Measurements from ENCODE around the gene APEH. TPM values are rescaled to one million over a fixed set of nuclear protein-coding genes. Genes with fewer than 3 reads are reported as not detected.

Gene APEH
- total RNA-seq, 1 experiment from 2014 or later = 273 TPM

- TF ChIP-seq GRHL2 (CRISPR knock-in tag; IDR thresholded peaks at IDR 0.05; ENCODE audit: insufficient replicate concordance, severe bottlenecking) = no peak
- TF ChIP-seq GABPB1 (CRISPR knock-in tag; IDR thresholded peaks at IDR 0.05) = peak; percentile 62; the same call in 1 of the 2 replicates
- no peak for TF ChIP-seq RELA (CRISPR knock-in tag; IDR thresholded peaks at IDR 0.05; ENCODE audit: borderline replicate concordance)
- no peak for TF ChIP-seq AR (CRISPR knock-in tag; IDR thresholded peaks at IDR 0.05)
- TF ChIP-seq ZNF263 (CRISPR knock-in tag; IDR thresholded peaks at IDR 0.05; ENCODE audit: low read depth) = no peak
- no peak for TF ChIP-seq ATF2 (CRISPR knock-in tag; IDR thresholded peaks at IDR 0.05; ENCODE audit: borderline replicate concordance, low read depth)
- TF ChIP-seq NR1H2 (CRISPR knock-in tag; IDR thresholded peaks at IDR 0.05) = no peak
- no peak for TF ChIP-seq FOXP1 (CRISPR knock-in tag; IDR thresholded peaks at IDR 0.05; ENCODE audit: borderline replicate concordance)
- no peak for TF ChIP-seq MXD4 (CRISPR knock-in tag; IDR thresholded peaks at IDR 0.05; ENCODE audit: borderline replicate concordance)
- TF ChIP-seq MAX (CRISPR knock-in tag; IDR thresholded peaks at IDR 0.05) = peak; percentile 68
- peak; percentile 89 for TF ChIP-seq SP1 (CRISPR knock-in tag; conservative IDR thresholded peaks at IDR 0.05)
- no peak for TF ChIP-seq IRF2 (CRISPR knock-in tag; IDR thresholded peaks at IDR 0.05; ENCODE audit: borderline replicate concordance, low read depth)
- no peak for TF ChIP-seq JAZF1 (CRISPR knock-in tag; IDR thresholded peaks at IDR 0.05)
- 0 out of 2 replicates have a peak, but pooled peaks have one; percentile 52 for TF ChIP-seq ZBTB43 (CRISPR knock-in tag; IDR thresholded peaks at IDR 0.05)
- TF ChIP-seq ELF4 (CRISPR knock-in tag; IDR thresholded peaks at IDR 0.05; ENCODE audit: low read depth) = no peak
- TF ChIP-seq GTF2I (CRISPR knock-in tag; conservative IDR thresholded peaks at IDR 0.05) = no peak
- TF ChIP-seq ZNF423 (CRISPR knock-in tag; IDR thresholded peaks at IDR 0.05) = no peak
- peak; percentile 77 for TF ChIP-seq TP53 (CRISPR knock-in tag; IDR thresholded peaks at IDR 0.05)
- no peak for TF ChIP-seq ZMAT4 (CRISPR knock-in tag; IDR thresholded peaks at IDR 0.05)
- no peak for TF ChIP-seq PRDM15 (CRISPR knock-in tag; IDR thresholded peaks at IDR 0.05)
- no peak for TF ChIP-seq TEAD4 (CRISPR knock-in tag; IDR thresholded peaks at IDR 0.05)
- no peak for TF ChIP-seq SMAD4 (CRISPR knock-in tag; IDR thresholded peaks at IDR 0.05)
- no peak for TF ChIP-seq ZNF671 (CRISPR knock-in tag; IDR thresholded peaks at IDR 0.05)
- no peak for TF ChIP-seq PRRX2 (CRISPR knock-in tag; IDR thresholded peaks at IDR 0.05)
- TF ChIP-seq ZBTB21 (CRISPR knock-in tag; IDR thresholded peaks at IDR 0.05; ENCODE audit: borderline replicate concordance) = no peak
- TF ChIP-seq E2F5 (CRISPR knock-in tag; IDR thresholded peaks at IDR 0.05) = peak; percentile 68; the same call in 1 of the 2 replicates
- TF ChIP-seq NR3C1 (CRISPR knock-in tag; conservative IDR thresholded peaks at IDR 0.05; ENCODE audit: low read depth) = no peak
Observed at GRCh38 chr3:49673715-49674496, at the start of gene APEH (continued).
